Heart left ventricle (tissue), 16 donors: ENCODE measurements around the gene FNTB. TPM values are rescaled to one million over a fixed set of nuclear protein-coding genes. Genes with fewer than 3 reads are reported as not detected.

Experiments
- ATAC-seq, 4 donors: fragments of 200-7000 bp; cut with Tn5 transposase; one replicate each; pipeline ENCODE4 v1.9.1; 2020 to 2022; ENCODE audit warnings: moderate library complexity in 4 of 4, mild to moderate bottlenecking in 3 of 4, moderate number of reproducible peaks in 1 of 4
- DNase-seq, 5 donors: peaks; one replicate each; pipeline ENCODE4 v3.0.0-alpha.2; 2020
- H3K27ac ChIP-seq, 12 donors: fragments of 200-600 bp; sonication (generic) in 4 of 12; one replicate each; pipeline versions ENCODE4 v1.5.0 to v1.8.0; 2016 to 2022; ENCODE audit warnings: mild to moderate bottlenecking in 2 of 12
- H3K27me3 ChIP-seq, 9 donors: fragments of 200-600 bp; sonication (generic) in 2 of 9; one replicate each; pipeline versions ENCODE4 v1.5.1 to v1.8.0; 2016 to 2022; ENCODE audit warnings: mild to moderate bottlenecking in 3 of 9
- H3K36me3 ChIP-seq, 9 donors: fragments of 200-600 bp; sonication (generic) in 2 of 9; one replicate each; pipeline versions ENCODE4 v1.5.0 to v1.8.0; 2018 to 2022; ENCODE audit warnings: mild to moderate bottlenecking in 2 of 9
- H3K4me1 ChIP-seq, 12 donors: fragments of 200-600 bp; sonication (generic) in 4 of 12; one replicate each; pipeline versions ENCODE4 v1.5.0 to v1.8.0; 2016 to 2022; ENCODE audit warnings: mild to moderate bottlenecking in 3 of 12
- H3K4me3 ChIP-seq, 12 donors: fragments of 200-600 bp; sonication (generic) in 4 of 12; one replicate each; pipeline versions ENCODE4 v1.5.0 to v1.8.0; 2017 to 2022; ENCODE audit warnings: mild to moderate bottlenecking in 9 of 12, moderate library complexity in 4 of 12
- H3K9me3 ChIP-seq, 12 donors: fragments of 200-600 bp; sonication (generic) in 4 of 12; one replicate each; pipeline versions ENCODE4 v1.5.0 to v1.8.0; 2016 to 2022; ENCODE audit warnings: mild to moderate bottlenecking in 1 of 12
- POLR2A ChIP-seq, 2 donors: fragments of 450-650 bp; IDR thresholded peaks; one replicate each; pipeline ENCODE4 v1.6.1; 2017; ENCODE audit warnings: antibody characterized with exemption in 2 of 2, mild to moderate bottlenecking in 2 of 2, moderate library complexity in 2 of 2
- WGBS, 4 donors: extraction: QIAGEN DNeasy Blood & Tissue Kit in 2 of 4; methylation state at CpG; one replicate each; pipeline versions ENCODE4 v1.1.5 to v1.1.7; 2013 to 2018; 5-methylcytosine and 5-hydroxymethylcytosine counted together
- intact Hi-C, 10 donors: fragments of 100-400 bp; cut with DNase I; formaldehyde crosslinking; loops; one replicate each; pipeline versions ENCODE4 v1.11.1 to v1.14.2; 2022
- polyA plus RNA-seq, 2 donors: library from polyadenylated mRNA; stranded (reverse); fragments of 200-250 nt; gene quantifications; one replicate each; pipeline ENCODE4 v1.2.3, GENCODE V29; 2013
- total RNA-seq, 9 donors: library from RNA; depleted of rRNA in 2 of 9; stranded (reverse); fragments of >200 nt in 2 of 9; fragmentation: NEBNext Ultra II Directional in 3 of 9; extraction: Animal tissue kit (Norgen Biotek cat#: 25700) in 3 of 9; gene quantifications; one replicate each; pipeline versions ENCODE4 v1.1.0 to v1.2.4, GENCODE V29; 2016 to 2023
- TF ChIP-seq, protein P1 (sequence below), 12 donors: fragments of 200-600 bp; sonication (generic) in 4 of 12; IDR thresholded peaks; one replicate each; pipeline versions ENCODE4 v1.5.0 to v1.8.0; 2018 to 2022; ENCODE audit warnings: antibody characterized with exemption in 12 of 12, mild to moderate bottlenecking in 5 of 12
- donor health status: ischemic (EF 13 %, LVEDD 7.1; RV severe dilation, severe dysfunction).
- donor health status: healthy with polysubstance abuse.
- donor health status: DM: no; HTN: yes; CAD: no.
- donor health status: DM: no; HTN: no; CAD: no.
- donor health status: ischemic (EF 25% LVEDD 6.9; RV normal size, moderate dysfunction).
- donor health status: ischemic (EF 25% LVEDD 5.7; RV mildly dilated, moderate dysfunction).
- donor health status: healthy.
- donor health status: DM: yes; HTN: yes; CAD: no.
- donor health status: ischemic (EF 35%, LVEDD 5.7; RV mildly dilated, moderate dysfunction).
- donor health status: nonischemic (EF 11% LVEDD 7.7; RV severe dilation, severe dysfunction).
- donor health status: DM: yes; HTN: yes; CAD: no.
- donor health status: PGD.
- donor health status: ischemic (EF 29% LVEDD 5.4; RV normal size, mild dysfunction).
- donor health status: nonischemic (EF 23%, LVEDD 6.1; RV moderate dilation, normal function).

Gene FNTB
- total and polyA plus RNA-seq, 11 donors = 10.5 to 22.5 (median 16.7) TPM

DNA sequence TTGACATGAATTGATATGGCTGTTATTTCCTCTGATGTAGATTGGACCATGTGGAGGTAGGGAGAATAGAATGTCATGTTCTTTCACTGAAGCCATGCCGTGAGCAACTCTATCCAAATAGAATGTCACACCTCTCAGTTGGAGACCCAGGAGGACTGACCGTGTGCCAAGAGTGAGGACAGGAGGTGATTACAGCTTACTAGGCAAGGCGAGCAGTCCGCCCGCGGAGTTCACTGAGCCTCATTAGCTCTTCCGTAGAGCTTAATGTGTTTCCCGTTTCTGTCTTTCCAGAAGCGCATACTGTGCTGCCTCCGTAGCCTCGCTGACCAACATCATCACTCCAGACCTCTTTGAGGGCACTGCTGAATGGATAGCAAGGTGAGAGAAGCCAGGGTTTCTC lies 45.6 kb downstream of the FNTB start:
- peak overlapping the region in 7 of 12 donors; percentile 19 to 72 (median 48) for H3K27ac ChIP-seq
- WGBS, 4 donors = 58 to 67% (median 66%) methylated on average over 11 of the region's 11 CpGs
- peak; percentile 93 to 96 (median 94) for ATAC-seq
- intact Hi-C loops = loop anchor here in 1 of 10 donors (10.0 kb wide), 1 partner anchor 72 kb away; the partner anchor contains the start of gene MAX
- H3K27me3 ChIP-seq = no peaks in the 10 kb centered on the region
- no peaks in the 10 kb centered on the region for H3K9me3 ChIP-seq
- H3K4me1 ChIP-seq = peaks cover 0 to 19% (median 11%) of the 10 kb centered on the region in 12 donors
- H3K4me3 ChIP-seq = no peak overlapping the region
- TF ChIP-seq POLR2A (IDR thresholded peaks at IDR 0.05) = no peak
- TF ChIP-seq, protein P1, sequence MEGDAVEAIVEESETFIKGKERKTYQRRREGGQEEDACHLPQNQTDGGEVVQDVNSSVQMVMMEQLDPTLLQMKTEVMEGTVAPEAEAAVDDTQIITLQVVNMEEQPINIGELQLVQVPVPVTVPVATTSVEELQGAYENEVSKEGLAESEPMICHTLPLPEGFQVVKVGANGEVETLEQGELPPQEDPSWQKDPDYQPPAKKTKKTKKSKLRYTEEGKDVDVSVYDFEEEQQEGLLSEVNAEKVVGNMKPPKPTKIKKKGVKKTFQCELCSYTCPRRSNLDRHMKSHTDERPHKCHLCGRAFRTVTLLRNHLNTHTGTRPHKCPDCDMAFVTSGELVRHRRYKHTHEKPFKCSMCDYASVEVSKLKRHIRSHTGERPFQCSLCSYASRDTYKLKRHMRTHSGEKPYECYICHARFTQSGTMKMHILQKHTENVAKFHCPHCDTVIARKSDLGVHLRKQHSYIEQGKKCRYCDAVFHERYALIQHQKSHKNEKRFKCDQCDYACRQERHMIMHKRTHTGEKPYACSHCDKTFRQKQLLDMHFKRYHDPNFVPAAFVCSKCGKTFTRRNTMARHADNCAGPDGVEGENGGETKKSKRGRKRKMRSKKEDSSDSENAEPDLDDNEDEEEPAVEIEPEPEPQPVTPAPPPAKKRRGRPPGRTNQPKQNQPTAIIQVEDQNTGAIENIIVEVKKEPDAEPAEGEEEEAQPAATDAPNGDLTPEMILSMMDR (IDR thresholded peaks at IDR 0.05) = no peak
- peak in 4 of 5 donors; percentile 33 to 81 (median 64) for DNase-seq
- peaks cover 0 to 60% (median 42%) of the 10 kb centered on the region in 9 donors for H3K36me3 ChIP-seq

DNA sequence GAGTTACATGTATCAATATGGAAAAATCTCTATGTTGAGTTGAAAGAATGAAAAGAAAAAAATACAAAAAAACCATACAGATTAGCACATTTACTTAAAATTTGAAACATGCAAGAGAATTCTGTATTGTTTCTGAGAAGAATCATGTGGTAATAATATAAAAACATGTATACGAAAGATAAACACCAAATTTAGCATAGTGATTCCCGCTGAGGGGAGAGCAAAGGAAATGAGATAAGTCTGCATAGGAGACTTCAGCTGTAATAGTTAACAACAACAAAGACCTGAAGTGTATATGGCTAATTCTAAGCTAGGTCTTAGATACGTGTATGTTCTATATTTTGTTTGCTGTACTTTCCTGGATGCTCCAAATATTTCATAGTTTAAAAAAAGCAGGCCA lies 46.5 kb downstream of the FNTB start:
- 89% methylated on average over 3 of the region's 3 CpGs for WGBS, 4 donors
- intact Hi-C loops = loop anchor here in 1 of 10 donors (10.0 kb wide), 1 partner anchor 72 kb away; the partner anchor contains the start of gene MAX
- Histone ChIP-seq H3K27ac (no peak overlapping the region), H3K4me1 (peaks cover 0 to 19% (median 11%) of the 10 kb centered on the region in 12 donors), H3K4me3 (no peak overlapping the region), H3K9me3 (no peaks in the 10 kb centered on the region), H3K27me3 (no peaks in the 10 kb centered on the region), H3K36me3 (peaks cover 0 to 51% (median 33%) of the 10 kb centered on the region in 9 donors)
- no peak for ATAC-seq
- DNase-seq = no peak
- TF ChIP-seq POLR2A (IDR thresholded peaks at IDR 0.05) = no peak
- TF ChIP-seq, protein P1 (IDR thresholded peaks at IDR 0.05) = no peak

DNA sequence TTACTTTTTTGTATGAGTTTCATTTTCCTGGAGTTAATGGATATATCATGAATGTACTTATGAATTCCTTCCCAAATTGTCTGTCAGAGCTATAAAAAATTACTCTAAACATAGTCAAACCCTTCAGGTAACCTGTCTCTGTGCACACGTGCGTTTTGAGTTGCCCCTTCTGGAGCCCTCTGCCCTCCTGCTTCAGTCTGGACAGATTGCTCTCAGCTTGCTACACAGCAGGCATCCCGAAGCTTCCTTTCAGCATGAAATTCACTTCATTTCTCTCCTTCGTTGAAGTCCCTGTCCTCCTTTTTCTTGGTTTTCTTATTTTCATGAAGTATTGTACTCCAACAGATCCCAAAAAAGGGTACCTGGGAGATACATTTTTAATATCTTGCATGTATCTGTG lies 47.3 kb downstream of the FNTB start:
- Histone ChIP-seq H3K4me1 (peaks cover 0 to 21% (median 11%) of the 10 kb centered on the region in 12 donors), H3K36me3 (peaks cover 0 to 43% (median 26%) of the 10 kb centered on the region in 9 donors), H3K27ac (peak overlapping the region in 1 of 12 donors; percentile 56), H3K27me3 (no peaks in the 10 kb centered on the region), H3K9me3 (no peaks in the 10 kb centered on the region), H3K4me3 (no peak overlapping the region)
- no peak for ATAC-seq
- DNase-seq = no peak
- no peak for TF ChIP-seq POLR2A (IDR thresholded peaks at IDR 0.05)
- TF ChIP-seq, protein P1 (IDR thresholded peaks at IDR 0.05) = no peak
- intact Hi-C loops = loop anchor here in 1 of 10 donors (10.0 kb wide), 1 partner anchor 71 kb away; the partner anchor contains the start of gene MAX
- WGBS, 4 donors = 87 to 91% (median 90%) methylated on average over 4 of the region's 4 CpGs

DNA sequence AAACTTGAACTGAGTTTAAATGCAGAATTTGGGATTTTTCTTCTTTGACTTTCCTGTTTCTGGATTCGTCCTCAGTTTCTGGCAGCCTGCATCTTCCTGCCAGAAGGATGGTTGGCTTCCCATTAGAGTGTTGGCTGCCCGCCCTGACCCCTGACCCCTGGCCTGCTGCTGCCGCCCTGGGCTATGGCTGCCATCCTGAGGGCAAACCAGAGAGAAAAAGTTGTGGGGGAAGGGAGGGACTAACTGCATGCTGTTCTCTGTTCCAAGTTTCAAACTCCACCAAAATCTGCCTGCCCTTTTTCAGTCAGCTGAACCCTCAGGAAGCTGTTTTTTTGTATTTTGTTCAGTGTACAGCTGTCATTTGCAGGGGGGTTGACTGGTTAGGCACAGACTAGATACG lies 48.4 kb downstream of the FNTB start:
- no peaks in the 10 kb centered on the region for H3K27me3 ChIP-seq
- ATAC-seq = peak in 2 of 4 donors; percentile 7 to 24
- 27 to 49% (median 32%) methylated on average over 4 of the region's 4 CpGs for WGBS, 4 donors
- H3K36me3 ChIP-seq = peaks cover 0 to 33% (median 18%) of the 10 kb centered on the region in 9 donors
- TF ChIP-seq, protein P1 (IDR thresholded peaks at IDR 0.05) = no peak
- TF ChIP-seq POLR2A (IDR thresholded peaks at IDR 0.05) = no peak
- intact Hi-C loops = loop anchor here in 2 of 10 donors (5.0 to 10.0 kb wide), 2 partner anchors 67 to 70 kb away; partner anchors contain the start of gene MAX (in 2 of the 2)
- peak in 4 of 5 donors; percentile 42 to 69 (median 59) for DNase-seq
- no peaks in the 10 kb centered on the region for H3K9me3 ChIP-seq
- H3K27ac ChIP-seq = peak overlapping the region in 5 of 12 donors; percentile 9 to 56 (median 41)
- H3K4me1 ChIP-seq = peaks cover 0 to 24% (median 11%) of the 10 kb centered on the region in 12 donors
- H3K4me3 ChIP-seq = no peak overlapping the region
